Naive thymus-derived CD4-positive, alpha-beta T cell (primary cell): ENCODE results near the gene DRG1. TPM values are rescaled to one million over a fixed set of nuclear protein-coding genes. Genes with fewer than 3 reads are reported as not detected.
"Not testable (repeated sequence)": the region's sequence is repeated elsewhere in the genome, so short reads cannot be mapped to it uniquely, and the experiment has no call there.

ENCODE experiments used
- ATAC-seq: fragments of 150-1000 bp; cut with Tn5 transposase; 2 replicates; pipeline ENCODE4 v1.10.0; 2021; ENCODE audit warnings: mild to moderate bottlenecking, moderate library complexity
- CTCF ChIA-PET: fragments of 350-600 bp; sonication (Branson Sonifier 250); formaldehyde crosslinking; loops from one replicate; lab custom pipeline; 2021; ENCODE audit warnings: antibody characterized with exemption; lab: Charles Lee
- POLR2A ChIA-PET: fragments of 350-600 bp; sonication (Branson Sonifier 250); formaldehyde crosslinking; loops from one replicate; lab custom pipeline; 2021; ENCODE audit warnings: antibody characterized with exemption, inconsistent platforms; lab: Charles Lee
- DNase-seq, 9 donors: peaks; one replicate each; pipeline versions ENCODE4 v3.0.0 to v3.0.0-alpha.2; 2020 to 2022; ENCODE audit warnings: mixed read lengths in 1 of 9
- H3K27ac ChIP-seq: one replicate; pipeline ENCODE4 v1.7.0; 2013; ENCODE audit warnings: mild to moderate bottlenecking, low read depth, low read length, moderate library complexity
- H3K27me3 ChIP-seq, 2 donors: one replicate each; pipeline ENCODE4 v1.7.0; 2013; ENCODE audit warnings: low read length in 2 of 2, mild to moderate bottlenecking in 2 of 2, moderate library complexity in 2 of 2; ENCODE audit not compliant: control insufficient read depth in 2 of 2, insufficient read depth in 2 of 2
- H3K36me3 ChIP-seq, 3 experiments: 1 replicate in 2 of 3; 2 replicates in 1 of 3; pipeline ENCODE4 v1.7.0; 2013; ENCODE audit warnings: low read length in 3 of 3, mild to moderate bottlenecking in 3 of 3, moderate library complexity in 1 of 3; ENCODE audit not compliant: insufficient read depth in 3 of 3, control insufficient read depth in 2 of 3
- H3K4me1 ChIP-seq, 2 donors: one replicate each; pipeline ENCODE4 v1.7.0; 2013; ENCODE audit warnings: low read length in 2 of 2, mild to moderate bottlenecking in 2 of 2, moderate library complexity in 1 of 2; ENCODE audit not compliant: control insufficient read depth in 2 of 2, insufficient read depth in 2 of 2
- H3K4me3 ChIP-seq: 2 replicates; pipeline ENCODE4 v1.7.0; 2013; ENCODE audit warnings: mild to moderate bottlenecking, low read length
- H3K9me3 ChIP-seq, 3 experiments: 1 replicate in 2 of 3; 2 replicates in 1 of 3; pipeline ENCODE4 v1.7.0; 2013; ENCODE audit warnings: low read length in 3 of 3; ENCODE audit not compliant: control insufficient read depth in 2 of 3
- H3K27ac Mint-ChIP-seq, 9 donors: one replicate each; pipeline ENCODE4 v1.8.0; 2020 to 2022; ENCODE audit warnings: mixed read lengths in 9 of 9, mild to moderate bottlenecking in 8 of 9, moderate library complexity in 5 of 9, inconsistent platforms in 2 of 9
- H3K27me3 Mint-ChIP-seq, 5 donors: one replicate each; pipeline ENCODE4 v1.8.0; 2021 to 2022; ENCODE audit warnings: mixed read lengths in 5 of 5, mild to moderate bottlenecking in 1 of 5
- H3K36me3 Mint-ChIP-seq, 5 donors: one replicate each; pipeline ENCODE4 v1.8.0; 2020 to 2022; ENCODE audit warnings: mixed read lengths in 5 of 5, mild to moderate bottlenecking in 3 of 5, inconsistent platforms in 1 of 5
- H3K4me1 Mint-ChIP-seq, 7 donors: one replicate each; pipeline ENCODE4 v1.8.0; 2020 to 2022; ENCODE audit warnings: mixed read lengths in 7 of 7, mild to moderate bottlenecking in 3 of 7, inconsistent platforms in 1 of 7
- H3K4me3 Mint-ChIP-seq, 10 donors: one replicate each; pipeline ENCODE4 v1.8.0; 2020 to 2022; ENCODE audit warnings: mild to moderate bottlenecking in 10 of 10, mixed read lengths in 10 of 10, moderate library complexity in 6 of 10, inconsistent platforms in 2 of 10
- H3K9me3 Mint-ChIP-seq, 11 donors: one replicate each; pipeline ENCODE4 v1.8.0; 2020 to 2022; ENCODE audit warnings: mixed read lengths in 11 of 11, mild to moderate bottlenecking in 4 of 11, inconsistent platforms in 1 of 11, moderate library complexity in 1 of 11
- intact Hi-C, 2 donors: fragments of 100-400 bp; cut with micrococcal nuclease; formaldehyde crosslinking; loops; one replicate each; pipeline ENCODE4 v1.15.1; 2023
- polyA plus RNA-seq, 2 donors: library from polyadenylated mRNA; unstranded; fragments of 300-500 nt; fragmentation: Illumina TruSeq; gene quantifications; one replicate each; pipeline ENCODE4 v1.2.3, GENCODE V29; 2021
- total RNA-seq, 6 experiments: library from RNA in 5 of 6; stranded (reverse) in 5 of 6; gene quantifications; 1 replicate in 5 of 6; 2 replicates in 1 of 6; pipeline ENCODE4 v1.2.3 and lab custom pipeline; 2021 to 2026

DRG1 gene
- total and polyA plus RNA-seq, 7 experiments from 2014 or later, result 53.3 to 109 (median 84.4) TPM

DNA sequence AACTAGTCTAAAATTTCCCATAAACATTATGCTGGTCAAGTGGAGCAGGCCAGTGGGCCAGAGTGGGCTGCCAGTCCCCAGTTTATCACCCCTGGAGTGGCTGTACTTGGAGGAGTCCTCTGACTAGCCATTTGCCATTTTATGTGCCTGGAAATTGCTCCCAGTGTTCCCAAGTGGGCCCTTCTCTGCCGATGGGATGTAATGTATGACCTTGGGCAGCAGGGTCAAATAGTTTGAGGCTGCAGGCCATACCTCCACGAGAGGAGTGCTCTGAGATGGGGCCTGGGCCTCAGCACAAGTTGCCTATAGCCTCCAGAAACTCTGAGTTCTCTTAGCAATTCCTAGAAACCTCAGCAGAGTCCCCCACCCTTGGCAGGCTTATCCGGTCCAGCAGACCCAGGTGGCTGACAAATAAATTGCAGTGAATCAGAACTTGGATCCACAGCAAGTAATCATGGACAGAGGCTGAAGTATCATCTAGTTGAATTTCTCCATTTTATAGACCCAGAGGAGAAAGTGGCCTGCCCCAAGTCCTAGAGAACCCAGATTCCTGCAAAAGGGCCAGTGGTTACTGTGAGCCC, 35.4 kb upstream of the DRG1 start:
- POLR2A ChIA-PET, result interaction anchor here (0.7 kb wide), 1 partner anchor 76 kb away, joined by 3 read pairs; no protein-coding TSS in a partner anchor
- Histone ChIP-seq H3K9me3 (no peaks in the 10 kb centered on the region), H3K4me3 (no peak overlapping the region), H3K27ac (no peak overlapping the region), H3K27me3 (no peaks in the 10 kb centered on the region), H3K4me1 (no peaks in the 10 kb centered on the region), H3K36me3 (no peaks in the 10 kb centered on the region)
- DNase-seq, result no peak
- no peak for ATAC-seq
- intact Hi-C loops, result no loop called here
- CTCF ChIA-PET, result no interaction called here
- Mint-ChIP-seq H3K4me1 (peaks cover 0 to 7% (median 0%) of the 10 kb centered on the region in 7 donors), H3K4me3 (no peak overlapping the region), H3K9me3 (no peaks in the 10 kb centered on the region), H3K27ac (no peak overlapping the region), H3K27me3 (no peaks in the 10 kb centered on the region), H3K36me3 (no peaks in the 10 kb centered on the region)

DNA sequence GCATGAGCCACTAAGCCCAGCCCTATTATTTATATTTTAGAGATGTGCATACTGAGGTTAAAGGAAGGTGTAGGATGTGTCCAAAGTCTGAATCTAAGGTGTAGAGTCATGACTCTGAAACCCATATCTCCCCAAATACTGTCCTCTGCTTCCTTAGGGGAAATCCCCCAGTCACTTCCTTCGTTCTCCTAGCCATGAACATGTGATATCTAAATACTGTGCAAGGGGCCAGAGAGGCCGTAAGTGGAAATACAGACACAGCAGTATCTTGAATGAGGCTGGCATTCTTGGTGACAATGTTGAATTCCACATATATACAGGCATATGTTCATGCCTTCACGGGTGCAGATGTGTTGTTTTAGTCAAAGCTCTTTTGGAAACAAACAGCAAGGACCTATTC, 32.0 kb upstream of the DRG1 start:
- Mint-ChIP-seq H3K9me3 (no peaks in the 10 kb centered on the region), H3K27ac (no peak overlapping the region), H3K36me3 (no peaks in the 10 kb centered on the region), H3K27me3 (no peaks in the 10 kb centered on the region), H3K4me1 (peaks cover 0 to 7% (median 0%) of the 10 kb centered on the region in 7 donors), H3K4me3 (no peak overlapping the region)
- Histone ChIP-seq H3K4me3 (no peak overlapping the region), H3K27me3 (no peaks in the 10 kb centered on the region), H3K36me3 (no peaks in the 10 kb centered on the region), H3K27ac (no peak overlapping the region), H3K9me3 (no peaks in the 10 kb centered on the region), H3K4me1 (no peaks in the 10 kb centered on the region)
- intact Hi-C loops, result no loop called here
- POLR2A ChIA-PET, result no interaction called here
- DNase-seq (no peak), ATAC-seq (no peak)
- CTCF ChIA-PET, result no interaction called here

DNA sequence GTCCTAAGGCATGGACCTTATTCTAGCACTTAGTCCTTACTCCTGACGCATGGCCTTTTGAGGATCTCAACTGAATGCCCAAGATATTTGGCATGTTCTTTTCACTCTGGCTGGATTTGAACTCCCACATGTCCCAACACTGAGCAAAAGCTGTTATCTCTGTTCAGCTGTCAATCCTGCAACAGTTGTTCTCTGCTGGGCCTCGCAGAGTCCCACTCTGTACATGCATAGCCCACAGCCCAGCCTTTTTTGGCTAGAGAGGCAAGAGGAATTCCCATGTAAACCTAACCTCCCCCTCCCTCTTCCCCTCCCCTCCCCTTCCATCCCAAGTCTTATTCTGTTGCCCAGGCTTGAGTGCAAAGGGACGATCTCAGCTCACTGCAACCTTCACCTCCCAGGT, 21.8 kb upstream of the DRG1 start:
- Histone ChIP-seq H3K4me3 (no peak overlapping the region), H3K27me3 (no peaks in the 10 kb centered on the region), H3K9me3 (no peaks in the 10 kb centered on the region), H3K4me1 (no peaks in the 10 kb centered on the region), H3K36me3 (no peaks in the 10 kb centered on the region), H3K27ac (no peak overlapping the region)
- intact Hi-C loops, result no loop called here
- Mint-ChIP-seq H3K36me3 (no peaks in the 10 kb centered on the region), H3K4me1 (peaks cover 0 to 6% (median 0%) of the 10 kb centered on the region in 7 donors), H3K9me3 (no peaks in the 10 kb centered on the region), H3K4me3 (no peak overlapping the region), H3K27me3 (peaks cover 0 to 6% (median 0%) of the 10 kb centered on the region in 5 donors), H3K27ac (no peak overlapping the region)
- DNase-seq, result no peak
- ChIA-PET POLR2A (no interaction called here), CTCF (no interaction called here)
- no peak for ATAC-seq

DNA sequence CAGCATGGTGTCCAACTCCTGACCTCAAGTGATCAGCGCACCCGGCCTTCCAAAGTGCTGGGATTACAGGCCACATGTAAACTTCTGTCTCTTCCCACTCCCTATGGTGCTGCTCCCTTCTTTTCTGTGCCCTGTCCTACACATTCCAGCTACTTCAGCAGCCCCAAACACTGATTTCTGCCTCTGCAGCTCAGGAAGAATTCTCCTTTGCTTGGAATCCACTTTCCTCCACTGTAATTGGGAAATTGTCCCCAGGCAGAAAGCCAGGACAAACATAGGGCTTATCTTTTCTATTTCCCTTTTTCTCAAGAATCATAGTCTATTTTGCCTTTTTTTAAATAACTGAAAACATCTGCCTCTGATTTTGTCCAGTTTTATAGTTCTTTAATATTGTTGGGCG, 21.3 kb upstream of the DRG1 start:
- no peaks in the 10 kb centered on the region for H3K27me3 ChIP-seq
- no peak overlapping the region for H3K4me3 ChIP-seq
- Mint-ChIP-seq H3K9me3 (no peaks in the 10 kb centered on the region), H3K4me1 (peaks cover 0 to 6% (median 0%) of the 10 kb centered on the region in 7 donors), H3K27ac (no peak overlapping the region), H3K27me3 (peaks cover 0 to 6% (median 0%) of the 10 kb centered on the region in 5 donors), H3K4me3 (no peak overlapping the region), H3K36me3 (no peaks in the 10 kb centered on the region)
- ATAC-seq, result no peak
- no peak for DNase-seq
- intact Hi-C loops, result no loop called here
- ChIA-PET POLR2A (no interaction called here), CTCF (no interaction called here)
- H3K4me1 ChIP-seq, result no peaks in the 10 kb centered on the region
- no peaks in the 10 kb centered on the region for H3K36me3 ChIP-seq
- no peaks in the 10 kb centered on the region for H3K9me3 ChIP-seq
- no peak overlapping the region for H3K27ac ChIP-seq

DNA sequence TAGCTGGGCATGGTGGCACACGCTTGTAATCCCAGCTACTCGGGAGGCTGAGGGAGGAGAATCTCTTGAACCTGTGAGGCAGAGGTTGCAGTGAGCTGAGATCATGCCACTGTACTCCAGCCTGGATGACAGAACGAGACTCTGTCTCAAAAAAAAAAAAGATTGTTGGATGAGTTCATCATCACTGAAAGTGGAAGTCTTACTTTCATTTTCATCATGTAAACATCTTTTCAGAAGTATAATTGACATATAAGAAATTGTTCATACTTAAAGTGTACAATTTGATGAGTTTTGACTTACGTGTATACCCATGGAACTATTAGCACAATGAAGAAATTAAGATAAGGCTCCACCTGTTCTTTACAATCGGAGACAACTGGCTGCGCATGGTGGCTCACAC, 20.8 kb upstream of the DRG1 start:
- H3K4me3 Mint-ChIP-seq, H3K36me3 ChIP-seq, CTCF ChIA-PET, H3K9me3 Mint-ChIP-seq, H3K4me1 ChIP-seq, H3K27me3 ChIP-seq, H3K4me1 Mint-ChIP-seq, intact Hi-C loops, POLR2A ChIA-PET, ATAC-seq, H3K36me3 Mint-ChIP-seq, H3K27ac ChIP-seq, H3K4me3 ChIP-seq, DNase-seq, H3K27me3 Mint-ChIP-seq, H3K27ac Mint-ChIP-seq, H3K9me3 ChIP-seq: not testable (repeated sequence)

DNA sequence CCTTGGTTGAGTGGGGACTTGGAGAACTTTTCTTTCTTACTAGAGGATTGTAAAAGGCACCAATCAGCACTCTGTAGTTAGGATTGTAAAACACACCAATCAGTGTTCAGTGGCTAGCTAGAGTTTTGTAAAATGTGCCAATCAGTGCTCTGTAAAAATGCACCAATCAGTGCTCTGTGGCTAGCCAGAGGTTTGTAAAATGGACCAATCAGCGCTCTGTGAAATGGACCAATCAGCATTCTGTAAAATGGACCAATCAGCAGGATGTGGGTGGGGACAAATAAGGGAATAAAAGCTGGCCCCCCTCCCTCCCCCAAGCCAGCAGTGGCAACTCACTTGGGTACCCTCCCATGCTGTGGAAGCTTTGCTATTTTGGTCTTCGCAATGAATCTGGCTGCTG, 5.5 kb upstream of the DRG1 start:
- Mint-ChIP-seq H3K27ac (no peak overlapping the region), H3K4me1 (peaks cover 0 to 2% (median 0%) of the 10 kb centered on the region in 7 donors), H3K4me3 (no peak overlapping the region), H3K9me3 (peaks cover 0 to 3% (median 0%) of the 10 kb centered on the region in 11 donors), H3K36me3 (peaks cover 0 to 4% (median 0%) of the 10 kb centered on the region in 5 donors), H3K27me3 (peaks cover 0 to 2% (median 0%) of the 10 kb centered on the region in 5 donors)
- DNase-seq (no peak), ATAC-seq (no peak)
- Histone ChIP-seq H3K4me3 (no peak overlapping the region), H3K36me3 (no peaks in the 10 kb centered on the region), H3K27ac (no peak overlapping the region), H3K4me1 (peaks cover 0 to 2% of the 10 kb centered on the region in 2 donors), H3K27me3 (no peaks in the 10 kb centered on the region), H3K9me3 (no peaks in the 10 kb centered on the region)
- POLR2A ChIA-PET, result no interaction called here
- intact Hi-C loops, result no loop called here
- CTCF ChIA-PET, result no interaction called here

DNA sequence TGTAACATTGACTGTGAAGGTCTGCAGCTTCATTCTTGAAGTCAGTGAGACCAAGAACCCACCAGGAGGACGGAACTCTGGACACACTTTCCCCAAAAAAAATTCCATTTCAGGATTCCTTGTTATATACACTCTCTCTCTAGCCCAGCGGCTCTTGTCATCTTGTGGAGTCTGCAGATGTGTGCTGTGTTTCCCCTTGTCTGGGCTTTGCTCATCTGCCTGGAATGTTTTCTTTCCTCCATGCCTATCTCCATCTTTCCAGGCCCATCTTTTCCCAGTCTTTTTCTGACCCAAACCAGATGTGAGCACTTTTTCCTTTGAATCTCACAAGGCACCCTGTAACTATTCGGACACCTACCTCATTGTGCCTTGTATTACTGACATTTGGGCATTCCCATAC, 5.1 kb upstream of the DRG1 start:
- Mint-ChIP-seq H3K27me3 (peaks cover 0 to 2% (median 0%) of the 10 kb centered on the region in 5 donors), H3K27ac (no peak overlapping the region), H3K4me1 (peaks cover 0 to 5% (median 0%) of the 10 kb centered on the region in 7 donors), H3K9me3 (peaks cover 0 to 3% (median 0%) of the 10 kb centered on the region in 11 donors), H3K36me3 (peaks cover 0 to 4% (median 0%) of the 10 kb centered on the region in 5 donors), H3K4me3 (no peak overlapping the region)
- POLR2A ChIA-PET, result no interaction called here
- no peak overlapping the region for H3K27ac ChIP-seq
- intact Hi-C loops, result no loop called here
- H3K9me3 ChIP-seq, result no peaks in the 10 kb centered on the region
- CTCF ChIA-PET, result no interaction called here
- no peak overlapping the region for H3K4me3 ChIP-seq
- no peak for DNase-seq
- H3K27me3 ChIP-seq, result no peaks in the 10 kb centered on the region
- peaks cover 0 to 4% of the 10 kb centered on the region in 2 donors for H3K4me1 ChIP-seq
- ATAC-seq, result no peak
- H3K36me3 ChIP-seq, result no peaks in the 10 kb centered on the region
